IMR-90 (cell line): Measurements from ENCODE around the gene ZCCHC14. TPM values are rescaled to one million over a fixed set of nuclear protein-coding genes. Genes with fewer than 3 reads are reported as not detected.
A peak's percentile ranks its signal among the peaks of the same experiment; 100 is the strongest.

ENCODE experiments used
- ATAC-seq: fragments of 200-7000 bp; cut with Tn5 transposase; 2 replicates; pipeline ENCODE4 v1.9.1; 2020; ENCODE audit warnings: low read depth, mild to moderate bottlenecking, moderate library complexity
- BruUV-seq: library from RNA; stranded (reverse); fragments of 400-500 nt; replicated peaks from 2 replicates; lab custom pipeline; 2021; lab: Mats Ljungman, UMichigan
- CTCF ChIA-PET: fragments of 300-600 bp; formaldehyde crosslinking; extraction: SDS; loops from one replicate; lab custom pipeline; 2021; ENCODE audit warnings: antibody characterized with exemption; lab: Yijun Ruan, JAX
- POLR2A ChIA-PET: fragments of 300-600 bp; sonication (Branson Sonifier 250); formaldehyde crosslinking; loops from one replicate; lab custom pipeline; 2022; ENCODE audit warnings: antibody characterized with exemption; ENCODE audit not compliant: unreplicated experiment; lab: Charles Lee
- DNase-seq: peaks from one replicate; pipeline ENCODE4 v3.0.0; 2013
- H2AFZ ChIP-seq: replicated peaks from 2 replicates; pipeline ENCODE3; 2013; ENCODE audit warnings: low read length, mild to moderate bottlenecking; ENCODE audit not compliant: poor library complexity
- H2AK5ac ChIP-seq: 2 replicates; pipeline ENCODE4 v1.6.1; 2013; ENCODE audit warnings: low read depth, low read length, inconsistent platforms
- H2AK9ac ChIP-seq: replicated peaks from 2 replicates; pipeline ENCODE3; 2013; ENCODE audit warnings: mild to moderate bottlenecking, low read depth, low read length, moderate library complexity; ENCODE audit not compliant: poor library complexity
- H2BK120ac ChIP-seq: 2 replicates; pipeline ENCODE4 v1.6.1; 2013; ENCODE audit warnings: low read depth, low read length, inconsistent platforms
- H2BK15ac ChIP-seq: 3 replicates; pipeline ENCODE4 v1.6.1; 2013; ENCODE audit warnings: low read depth, low read length, inconsistent platforms
- H2BK20ac ChIP-seq: 2 replicates; pipeline ENCODE4 v1.6.1; 2013; ENCODE audit warnings: low read depth, mild to moderate bottlenecking, inconsistent platforms, low read length, moderate library complexity
- H2BK5ac ChIP-seq: 2 replicates; pipeline ENCODE4 v1.6.1; 2013; ENCODE audit warnings: mild to moderate bottlenecking, low read depth, low read length, inconsistent platforms; ENCODE audit not compliant: poor library complexity, severe bottlenecking
- H3K14ac ChIP-seq: replicated peaks from 2 replicates; pipeline ENCODE4 v1.6.1; 2013; ENCODE audit warnings: low read depth, low read length, inconsistent platforms
- H3K18ac ChIP-seq: 2 replicates; pipeline ENCODE4 v1.6.1; 2013; ENCODE audit warnings: low read depth, low read length, control low read depth
- H3K23ac ChIP-seq: 2 replicates; pipeline ENCODE4 v1.6.1; 2013; ENCODE audit warnings: low read depth, low read length, inconsistent platforms
- H3K27ac ChIP-seq: 2 replicates; pipeline ENCODE4 v1.5.1; 2013; ENCODE audit warnings: mild to moderate bottlenecking, control low read depth, low read length; ENCODE audit not compliant: insufficient read depth
- H3K27me3 ChIP-seq: 2 replicates; pipeline ENCODE4 v1.6.1; 2013; ENCODE audit warnings: low read length; ENCODE audit not compliant: control insufficient read depth, insufficient read depth
- H3K36me3 ChIP-seq: 2 replicates; pipeline ENCODE4 v1.6.1; 2013; ENCODE audit warnings: low read length, mixed read lengths; ENCODE audit not compliant: control insufficient read depth, insufficient read depth
- H3K4ac ChIP-seq: 2 replicates; pipeline ENCODE4 v1.6.1; 2013; ENCODE audit warnings: low read depth, low read length, inconsistent platforms
- H3K4me1 ChIP-seq: 2 replicates; pipeline ENCODE4 v1.6.1; 2013; ENCODE audit warnings: low read length, mixed read lengths; ENCODE audit not compliant: control insufficient read depth, insufficient read depth
- H3K4me2 ChIP-seq: 2 replicates; pipeline ENCODE4 v1.6.1; 2013; ENCODE audit warnings: low read depth, mild to moderate bottlenecking, control low read depth, low read length, moderate library complexity
- H3K4me3 ChIP-seq: 2 replicates; pipeline ENCODE4 v1.5.1; 2013; ENCODE audit warnings: low read depth, mild to moderate bottlenecking, control low read depth, low read length, moderate library complexity; ENCODE audit not compliant: insufficient read depth
- H3K56ac ChIP-seq: 2 replicates; pipeline ENCODE4 v1.6.1; 2013; ENCODE audit warnings: low read length, inconsistent platforms; ENCODE audit not compliant: insufficient read depth; ENCODE audit errors: extremely low read depth
- H3K79me1 ChIP-seq, 2 experiments: 2 replicates each; pipeline ENCODE4 v1.6.1; 2013; ENCODE audit warnings: low read length in 2 of 2, inconsistent platforms in 1 of 2, low read depth in 1 of 2
- H3K9ac ChIP-seq: 2 replicates; pipeline ENCODE4 v1.6.1; 2013; ENCODE audit warnings: low read depth, low read length, control low read depth
- H3K9me1 ChIP-seq: 2 replicates; pipeline ENCODE4 v1.6.1; 2013; ENCODE audit warnings: low read length, inconsistent platforms; ENCODE audit not compliant: insufficient read depth
- H3K9me3 ChIP-seq: 2 replicates; pipeline ENCODE4 v1.6.1; 2013; ENCODE audit warnings: low read length; ENCODE audit not compliant: control insufficient read depth, insufficient read depth
- H4K20me1 ChIP-seq: 2 replicates; pipeline ENCODE4 v1.6.1; 2013; ENCODE audit warnings: low read length, inconsistent platforms; ENCODE audit not compliant: insufficient read depth
- H4K5ac ChIP-seq: 2 replicates; pipeline ENCODE4 v1.6.1; 2013; ENCODE audit warnings: mild to moderate bottlenecking, low read depth, low read length, control low read depth
- H4K8ac ChIP-seq, 2 experiments: 2 replicates each; pipeline ENCODE4 v1.6.1; 2013; ENCODE audit warnings: low read depth in 2 of 2, low read length in 2 of 2, control low read depth in 1 of 2, inconsistent platforms in 1 of 2
- H4K91ac ChIP-seq: 2 replicates; pipeline ENCODE4 v1.6.1; 2013; ENCODE audit warnings: low read depth, low read length, inconsistent platforms; ENCODE audit not compliant: insufficient read depth
- RAD21 ChIP-seq: IDR thresholded peaks from 2 replicates; pipeline ENCODE4 v1.6.1; 2012; ENCODE audit warnings: low read length, improper control_type of control experiment
- WGBS, 2 experiments: methylation state at CpG; one replicate each; pipeline versions ENCODE4 v1.1.5 to v1.1.7; 2013; ENCODE audit warnings: missing lambda C conversion rate in 2 of 2; ENCODE audit not compliant: insufficient read length in 1 of 2; ENCODE audit errors: extremely low coverage in 2 of 2; 5-methylcytosine and 5-hydroxymethylcytosine counted together
- dilution Hi-C: fragments of 300-500 bp; cut with HindIII; formaldehyde crosslinking; loops from one replicate; pipeline ENCODE4 v1.14.3; 2018; ENCODE audit warnings: low sequenced_read_pairs; ENCODE audit not compliant: unreplicated experiment
- in situ Hi-C: fragments of 300-500 bp; cut with MboI; formaldehyde crosslinking; loops from 3 replicates; pipeline ENCODE4 v1.14.3; 2019; ENCODE audit warnings: low sequenced_read_pairs, inconsistent platforms, mixed read lengths
- intact Hi-C: fragments of 100-400 bp; cut with micrococcal nuclease; formaldehyde crosslinking; loops from 2 replicates; pipeline ENCODE4 v1.10.0; 2022
- polyA plus RNA-seq, 3 experiments: library from polyadenylated mRNA; depleted of rRNA; stranded (reverse); fragments of >200 nt; gene quantifications; 2 replicates each; pipeline ENCODE4 v1.2.3, GENCODE V29; 2012; ENCODE audit warnings: low replicate concordance in 1 of 3
- total RNA-seq: library from RNA; depleted of rRNA; stranded (reverse); fragments of >200 nt; gene quantifications from 2 replicates; pipeline ENCODE4 v1.2.3, GENCODE V29; 2012

ZCCHC14 gene
- total and polyA plus RNA-seq, 2 of the 4 experiments (the other 2 are of a cell fraction): 2.5 to 5.3 TPM

GRCh38 chr16:87445486-87445885 lies 47.3 kb downstream of the ZCCHC14 start:
- ATAC-seq (no peak), DNase-seq (peak; percentile 63)
- Histone ChIP-seq H3K4ac (0 out of 2 replicates have a peak overlapping the region, but pooled peaks have one; percentile 8), H3K9me3 (no peaks in the 10 kb centered on the region), H3K9me1 (peaks cover 17% of the 10 kb centered on the region), H3K27ac (no peak overlapping the region), H3K4me1 (peaks cover 22% of the 10 kb centered on the region), H2BK5ac (no peak overlapping the region), H2AK5ac (peak overlapping the region; percentile 95), H4K20me1 (peaks cover 12% of the 10 kb centered on the region; the same call in 1 of the 2 replicates), H3K23ac (no peak overlapping the region), H4K91ac (no peak overlapping the region), H2BK15ac (no peak overlapping the region), H2BK120ac (no peak overlapping the region), H3K56ac (no peak overlapping the region), H3K18ac (no peak overlapping the region), H3K27me3 (no peaks in the 10 kb centered on the region), H3K4me3 (no peak overlapping the region), H2BK20ac (no peak overlapping the region), H2AK9ac (no peak overlapping the region), H3K4me2 (no peak overlapping the region), H3K9ac (no peak overlapping the region), H2AFZ (no peak overlapping the region), H4K5ac (no peak overlapping the region), H3K14ac (0 out of 2 replicates have a peak overlapping the region, but pooled peaks have one; percentile 10), H3K79me1 (peaks cover 25 to 75% of the 10 kb centered on the region in 2 experiments), H4K8ac (no peak overlapping the region), H3K36me3 (peaks cover 6% of the 10 kb centered on the region; the same call in 1 of the 2 replicates)
- TF ChIP-seq RAD21: no peak
- in situ Hi-C loops (no loop called here), dilution Hi-C loops (no loop called here), intact Hi-C loops (loop anchor here (5.0 kb wide), 1 partner anchor 47 kb away; the partner anchor contains the start of gene ZCCHC14)
- WGBS, 2 experiments: no CpG with 5 or more reads among the region's 7 CpGs
- CTCF ChIA-PET: no interaction called here
- POLR2A ChIA-PET: no interaction called here
- no TSS peak for BruUV-seq
